Neural cell (in vitro differentiated cells): ENCODE results near the gene NTN4. TPM values are rescaled to one million over a fixed set of nuclear protein-coding genes. Genes with fewer than 3 reads are reported as not detected.

ENCODE experiments used
- H2AFZ ChIP-seq: fragments of 200-600, 300-800 bp; sonication (generic), shearing (Covaris generic); 2 replicates; pipeline ENCODE4 v1.6.0; 2014; ENCODE audit warnings: low read depth, mild to moderate bottlenecking, antibody characterized with exemption, low read length, moderate library complexity
- H3F3A ChIP-seq: fragments of 200-600 bp; shearing (Covaris generic); 2 replicates; pipeline ENCODE4 v1.6.1; 2016; ENCODE audit warnings: mild to moderate bottlenecking, moderate library complexity, mixed read lengths, antibody characterized with exemption, low read length; ENCODE audit not compliant: insufficient read depth, poor library complexity, severe bottlenecking
- H3K27ac ChIP-seq: fragments of 200-600, 300-800 bp; sonication (generic), shearing (Covaris generic); 2 replicates; pipeline ENCODE4 v1.5.1; 2014; ENCODE audit warnings: mild to moderate bottlenecking, low read length, moderate library complexity
- H3K27me3 ChIP-seq: fragments of 300-800, 200-600 bp; sonication (generic), shearing (Covaris generic); 2 replicates; pipeline ENCODE4 v1.6.0; 2014; ENCODE audit warnings: mild to moderate bottlenecking, low read depth, low read length, moderate library complexity; ENCODE audit not compliant: insufficient read depth
- H3K36me3 ChIP-seq: fragments of 300-800, 200-600 bp; sonication (generic), shearing (Covaris generic); 2 replicates; pipeline ENCODE4 v1.5.1; 2014; ENCODE audit warnings: mild to moderate bottlenecking, antibody characterized with exemption, low read length, moderate library complexity; ENCODE audit not compliant: insufficient read depth
- H3K4me2 ChIP-seq: fragments of 300-800, 200-600 bp; sonication (generic), shearing (Covaris generic); 2 replicates; pipeline ENCODE4 v1.6.0; 2014; ENCODE audit warnings: mild to moderate bottlenecking, low read length
- H3K4me3 ChIP-seq: fragments of 300-800, 200-600 bp; sonication (generic), shearing (Covaris generic); 2 replicates; pipeline ENCODE4 v1.5.1; 2014; ENCODE audit warnings: mild to moderate bottlenecking, low read length, moderate library complexity
- H3K79me2 ChIP-seq: fragments of 200-600 bp; shearing (Covaris generic); replicated peaks from 2 replicates; pipeline ENCODE4 v1.6.0; 2014; ENCODE audit warnings: mild to moderate bottlenecking, low read length, moderate library complexity; ENCODE audit not compliant: insufficient read depth
- H3K9ac ChIP-seq: fragments of 300-800, 200-600 bp; sonication (generic), shearing (Covaris generic); 2 replicates; pipeline ENCODE4 v1.6.1; 2016; ENCODE audit warnings: mild to moderate bottlenecking, low read length, mixed read lengths
- H3K9me2 ChIP-seq: fragments of 200-600 bp; shearing (Covaris generic); 2 replicates; pipeline ENCODE4 v1.6.1; 2016; ENCODE audit warnings: mild to moderate bottlenecking, low read length, mixed read lengths; ENCODE audit not compliant: insufficient read depth
- H3K9me3 ChIP-seq: fragments of 200-600, 300-800 bp; sonication (generic), shearing (Covaris generic); 2 replicates; pipeline ENCODE4 v1.6.1; 2016; ENCODE audit warnings: mild to moderate bottlenecking, mixed run types, low read length, moderate library complexity, mixed read lengths
- H4K20me1 ChIP-seq: fragments of 200-600 bp; shearing (Covaris generic); 2 replicates; pipeline ENCODE4 v1.6.1; 2016; ENCODE audit warnings: mild to moderate bottlenecking, mixed run types; ENCODE audit not compliant: insufficient read depth
- CTCF ChIP-seq: fragments of 450-650 bp; IDR thresholded peaks from 2 replicates; pipeline ENCODE4 v1.5.1; 2014; ENCODE audit warnings: antibody characterized with exemption, mild to moderate bottlenecking, moderate library complexity; ENCODE audit not compliant: poor library complexity, severe bottlenecking
- EP300 ChIP-seq: fragments of 450-650 bp; conservative IDR thresholded peaks from 2 replicates; pipeline ENCODE4 v1.6.1; 2014; ENCODE audit warnings: antibody characterized with exemption, mild to moderate bottlenecking, moderate library complexity; ENCODE audit not compliant: poor library complexity, severe bottlenecking
- EZH2 ChIP-seq: fragments of 200-600, 300-800 bp; shearing (Covaris generic), sonication (generic); IDR thresholded peaks from 2 replicates; pipeline ENCODE4 v1.6.1; 2014; ENCODE audit warnings: antibody characterized with exemption, low read length, borderline replicate concordance, mild to moderate bottlenecking; ENCODE audit not compliant: insufficient read depth, poor library complexity, severe bottlenecking
- MXI1 ChIP-seq: fragments of 450-650 bp; conservative IDR thresholded peaks from 2 replicates; pipeline ENCODE4 v1.6.1; 2014; ENCODE audit warnings: antibody characterized with exemption, mild to moderate bottlenecking; ENCODE audit not compliant: poor library complexity, severe bottlenecking
- POLR2AphosphoS5 ChIP-seq: IDR thresholded peaks from 2 replicates; pipeline ENCODE4 v1.6.1; 2012
- RAD21 ChIP-seq: fragments of 450-650 bp; conservative IDR thresholded peaks from 2 replicates; pipeline ENCODE4 v1.6.1; 2014; ENCODE audit warnings: antibody characterized with exemption, mild to moderate bottlenecking, moderate library complexity
- REST ChIP-seq: IDR thresholded peaks from 2 replicates; pipeline ENCODE4 v1.6.1; 2012; ENCODE audit warnings: borderline replicate concordance
- SMC3 ChIP-seq: fragments of 450-650 bp; conservative IDR thresholded peaks from 2 replicates; pipeline ENCODE4 v1.6.1; 2014; ENCODE audit warnings: antibody characterized with exemption, mild to moderate bottlenecking, moderate library complexity; ENCODE audit not compliant: poor library complexity
- TAF1 ChIP-seq: IDR thresholded peaks from 2 replicates; pipeline ENCODE4 v1.6.1; 2012; ENCODE audit warnings: low read depth
- polyA plus RNA-seq: library from polyadenylated mRNA; depleted of rRNA; stranded (reverse); fragments of >200 nt; gene quantifications from 2 replicates; pipeline ENCODE4 v1.2.3, GENCODE V29; 2014

The NTN4 gene
- polyA plus RNA-seq, 1 donor from 2014 or later, result 12.4 TPM

- Histone ChIP-seq H3K9me3 (no peaks in the 10 kb centered on the region), H3K4me3 (no peak overlapping the region), H3K9ac (no peak overlapping the region), H3F3A (no peaks in the 10 kb centered on the region), H3K9me2 (no peaks in the 10 kb centered on the region), H3K27me3 (no peaks in the 10 kb centered on the region), H3K27ac (no peak overlapping the region), H3K4me2 (no peak overlapping the region), H3K36me3 (no peaks in the 10 kb centered on the region), H3K79me2 (no peaks in the 10 kb centered on the region), H4K20me1 (no peaks in the 10 kb centered on the region), H2AFZ (no peak overlapping the region)
- TF ChIP-seq SMC3 (no peak), EP300 (no peak), RAD21 (no peak), CTCF (no peak), EZH2 (no peak), MXI1 (no peak), POLR2AphosphoS5 (no peak), REST (no peak), TAF1 (no peak)
Measured at GRCh38 chr12:95622879-95623278, 167.7 kb downstream of the NTN4 start.

- H3K27ac ChIP-seq, result no peak overlapping the region
- H4K20me1 ChIP-seq, result no peaks in the 10 kb centered on the region
Measured at GRCh38 chr12:95621725-95622124, 168.8 kb downstream of the NTN4 start.

GRCh38 chr12:95620171-95620570, 170.4 kb downstream of the NTN4 start:
- H3K36me3 ChIP-seq, result no peaks in the 10 kb centered on the region
- H3K9ac ChIP-seq, result no peak overlapping the region
- H3K4me3 ChIP-seq, result no peak overlapping the region
- TF ChIP-seq EP300 (no peak), RAD21 (no peak), POLR2AphosphoS5 (no peak), REST (no peak), MXI1 (no peak), SMC3 (no peak), TAF1 (no peak), CTCF (no peak), EZH2 (no peak)
- H3K79me2 ChIP-seq, result no peaks in the 10 kb centered on the region
- H3K27me3 ChIP-seq, result no peaks in the 10 kb centered on the region
- H4K20me1 ChIP-seq, result no peaks in the 10 kb centered on the region
- no peaks in the 10 kb centered on the region for H3K9me2 ChIP-seq
- no peaks in the 10 kb centered on the region for H3F3A ChIP-seq
- no peaks in the 10 kb centered on the region for H3K9me3 ChIP-seq
- H3K27ac ChIP-seq, result no peak overlapping the region
- H3K4me2 ChIP-seq, result no peak overlapping the region
- H2AFZ ChIP-seq, result no peak overlapping the region

More at GRCh38 chr12:95621725-95622124, 168.8 kb downstream of the NTN4 start:
- Histone ChIP-seq H2AFZ (no peak overlapping the region), H3K9me3 (no peaks in the 10 kb centered on the region), H3K79me2 (no peaks in the 10 kb centered on the region), H3K9ac (no peak overlapping the region), H3K27me3 (no peaks in the 10 kb centered on the region), H3K4me3 (no peak overlapping the region), H3K4me2 (no peak overlapping the region), H3F3A (no peaks in the 10 kb centered on the region), H3K9me2 (no peaks in the 10 kb centered on the region), H3K36me3 (no peaks in the 10 kb centered on the region)
- no peak for TF ChIP-seq EZH2
- TF ChIP-seq POLR2AphosphoS5, result no peak
